ENCODE results near the gene RRN3.

DNA sequence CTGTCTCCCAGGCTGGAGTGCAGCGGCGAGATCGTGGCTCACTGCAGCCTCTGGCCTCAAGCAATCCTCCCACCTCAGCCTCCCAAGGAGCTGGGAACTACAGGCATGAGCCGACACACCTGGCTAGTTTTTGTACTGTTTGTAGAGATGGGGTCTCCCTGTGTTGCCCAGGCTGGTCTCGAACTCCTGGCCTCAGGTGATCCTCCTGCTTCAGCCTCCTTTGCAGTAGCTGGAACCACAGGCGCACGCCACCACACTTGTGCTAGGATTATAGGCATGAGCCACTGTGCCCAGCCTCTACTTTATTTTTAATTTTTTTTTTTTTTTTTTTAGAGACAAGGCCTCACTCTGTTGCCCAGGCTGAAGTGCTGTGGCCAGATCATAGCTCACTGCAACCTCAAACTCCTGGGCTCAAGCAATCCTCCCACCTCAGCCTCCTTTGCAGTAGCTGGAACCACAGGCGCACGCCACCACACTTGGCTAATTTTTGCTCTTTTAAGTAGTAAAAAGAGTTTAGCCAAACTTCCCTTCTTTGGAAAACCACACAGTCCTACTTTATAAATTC is 42.6 kb downstream of the RRN3 start:
- TF ChIP-seq, protein P1, sequence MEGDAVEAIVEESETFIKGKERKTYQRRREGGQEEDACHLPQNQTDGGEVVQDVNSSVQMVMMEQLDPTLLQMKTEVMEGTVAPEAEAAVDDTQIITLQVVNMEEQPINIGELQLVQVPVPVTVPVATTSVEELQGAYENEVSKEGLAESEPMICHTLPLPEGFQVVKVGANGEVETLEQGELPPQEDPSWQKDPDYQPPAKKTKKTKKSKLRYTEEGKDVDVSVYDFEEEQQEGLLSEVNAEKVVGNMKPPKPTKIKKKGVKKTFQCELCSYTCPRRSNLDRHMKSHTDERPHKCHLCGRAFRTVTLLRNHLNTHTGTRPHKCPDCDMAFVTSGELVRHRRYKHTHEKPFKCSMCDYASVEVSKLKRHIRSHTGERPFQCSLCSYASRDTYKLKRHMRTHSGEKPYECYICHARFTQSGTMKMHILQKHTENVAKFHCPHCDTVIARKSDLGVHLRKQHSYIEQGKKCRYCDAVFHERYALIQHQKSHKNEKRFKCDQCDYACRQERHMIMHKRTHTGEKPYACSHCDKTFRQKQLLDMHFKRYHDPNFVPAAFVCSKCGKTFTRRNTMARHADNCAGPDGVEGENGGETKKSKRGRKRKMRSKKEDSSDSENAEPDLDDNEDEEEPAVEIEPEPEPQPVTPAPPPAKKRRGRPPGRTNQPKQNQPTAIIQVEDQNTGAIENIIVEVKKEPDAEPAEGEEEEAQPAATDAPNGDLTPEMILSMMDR (IDR thresholded peaks at IDR 0.05 in 4 of 5, conservative IDR thresholded peaks at IDR 0.05 in 1 of 5) = no peak
- no peak for TF ChIP-seq POLR2A (IDR thresholded peaks at IDR 0.05)
